K562 (cell line): ENCODE data around the gene PSRC1. TPM values are rescaled to one million over a fixed set of nuclear protein-coding genes. Genes with fewer than 3 reads are reported as not detected.

ENCODE experiments used
- CEBPG ChIP-seq, 3 experiments: fragments of 200-800 bp in 1 of 3; sonication (Bioruptor generic) in 1 of 3; sonication (generic) in 1 of 3; formaldehyde crosslinking in 1 of 3; IDR thresholded peaks in 2 of 3; conservative IDR thresholded peaks in 1 of 3; 2 replicates each; pipeline versions ENCODE4 v1.6.1 to v1.8.0; 2016 to 2022; ENCODE audit warnings: missing compliant biosample characterization in 2 of 3, missing genetic modification characterization in 2 of 3, mild to moderate bottlenecking in 1 of 3, missing genetic modification reagents in 1 of 3
- CREB1 ChIP-seq, 2 experiments: sonication (generic) in 1 of 2; formaldehyde crosslinking in 1 of 2; IDR thresholded peaks; 2 replicates each; pipeline versions ENCODE4 v1.6.1 to v1.8.0; 2012 to 2022; ENCODE audit warnings: inconsistent platforms in 1 of 2, mild to moderate bottlenecking in 1 of 2, missing genetic modification reagents in 1 of 2, moderate library complexity in 1 of 2
- HCFC1 ChIP-seq: IDR thresholded peaks from 2 replicates; pipeline ENCODE4 v1.6.1; 2012; ENCODE audit warnings: low read depth, low read length, improper control_type of control experiment
- HIVEP1 ChIP-seq: fragments of 250-450 bp; sonication (Bioruptor Pico); IDR thresholded peaks from 2 replicates; pipeline ENCODE4 v1.4.0; 2020; ENCODE audit warnings: mild to moderate bottlenecking
- HMGN3 ChIP-seq: IDR thresholded peaks from 2 replicates; pipeline ENCODE4 v1.6.1; 2011; ENCODE audit warnings: borderline replicate concordance, low read depth, mild to moderate bottlenecking, mixed read lengths, low read length; ENCODE audit not compliant: insufficient read length; ENCODE audit errors: extremely low read depth
- MAFF ChIP-seq: IDR thresholded peaks from 2 replicates; pipeline ENCODE4 v1.6.1; 2012; ENCODE audit warnings: low read length, improper control_type of control experiment
- MTA3 ChIP-seq: fragments of 450-650 bp; formaldehyde crosslinking; IDR thresholded peaks from 2 replicates; pipeline ENCODE4 v1.6.1; 2017; ENCODE audit warnings: mild to moderate bottlenecking, borderline replicate concordance
- PCBP2 ChIP-seq: fragments of 200-400 bp; formaldehyde crosslinking; IDR thresholded peaks from 2 replicates; pipeline ENCODE4 v1.6.1; 2018; ENCODE audit warnings: low read length, low read depth, mild to moderate bottlenecking, moderate library complexity; ENCODE audit not compliant: poor library complexity, severe bottlenecking
- POLR2A ChIP-seq: fragments of 450-650 bp; conservative IDR thresholded peaks from 2 replicates; pipeline ENCODE4 v1.6.1; 2016
- TAL1 ChIP-seq: fragments of 450-650 bp; IDR thresholded peaks from 2 replicates; pipeline ENCODE4 v1.6.1; 2016; ENCODE audit warnings: mild to moderate bottlenecking
- TGIF2 ChIP-seq: sonication (generic); formaldehyde crosslinking; IDR thresholded peaks from 2 replicates; pipeline ENCODE4 v1.8.1; 2022; ENCODE audit warnings: mild to moderate bottlenecking, missing genetic modification reagents, moderate library complexity
- ZBTB1 ChIP-seq: sonication (generic); formaldehyde crosslinking; IDR thresholded peaks from 2 replicates; pipeline ENCODE4 v1.8.1; 2023; ENCODE audit warnings: missing genetic modification reagents, low read depth, mild to moderate bottlenecking, borderline replicate concordance
- ZFX ChIP-seq: sonication (generic); formaldehyde crosslinking; IDR thresholded peaks from 2 replicates; pipeline ENCODE4 v1.8.0; 2022; ENCODE audit warnings: mild to moderate bottlenecking, missing genetic modification reagents, moderate library complexity
- ZNF3 ChIP-seq: fragments of 250-450 bp; sonication (Bioruptor Pico); IDR thresholded peaks from 2 replicates; pipeline ENCODE4 v1.5.0; 2021; ENCODE audit warnings: mild to moderate bottlenecking, moderate library complexity
- ZNF584 ChIP-seq: fragments of 200-800 bp; sonication (Bioruptor generic); IDR thresholded peaks from 2 replicates; pipeline ENCODE4 v1.6.1; 2016; ENCODE audit warnings: low read depth, mild to moderate bottlenecking, missing genetic modification characterization, missing compliant biosample characterization
- ZNF764 ChIP-seq: fragments of 250-450 bp; sonication (Bioruptor Pico); IDR thresholded peaks from 2 replicates; pipeline ENCODE4 v1.4.0; 2020; ENCODE audit warnings: low read depth, mild to moderate bottlenecking, moderate library complexity
- polyA plus RNA-seq, 8 experiments: library from polyadenylated mRNA; depleted of rRNA in 4 of 8; stranded (reverse) in 5 of 8; unstranded in 3 of 8; fragments of >200 nt; fragmentation: Nextera tagmentation in 2 of 8; fragmentation: Illumina TruSeq in 1 of 8; extraction: Ambion mirVana in 2 of 8; extraction: Trizol in 1 of 8; gene quantifications; 2 replicates each; pipeline versions ENCODE4 v1.2.1 to v1.2.3, GENCODE V29; 2011 to 2014; ENCODE audit warnings: inconsistent platforms in 1 of 8, missing spikeins in 1 of 8
- total RNA-seq, 7 experiments: library from RNA; depleted of rRNA in 6 of 7; stranded (reverse); fragments of >200 nt in 6 of 7; fragmentation: Illumina TruSeq in 2 of 7; extraction: Trizol in 2 of 7; gene quantifications; 2 replicates each; pipeline versions ENCODE4 v1.2.1 to v1.2.3, GENCODE V29; 2011 to 2021; ENCODE audit warnings: low replicate concordance in 1 of 7
- TF ChIP-seq, protein P1 (sequence below): sonication (generic); formaldehyde crosslinking; IDR thresholded peaks from 2 replicates; pipeline ENCODE4 v1.8.0; 2022; ENCODE audit warnings: mild to moderate bottlenecking, low read depth, missing genetic modification reagents
- TF ChIP-seq, protein P2 (sequence below): sonication (generic); formaldehyde crosslinking; IDR thresholded peaks from 2 replicates; pipeline ENCODE4 v1.8.1; 2023; ENCODE audit warnings: missing genetic modification reagents, mild to moderate bottlenecking, borderline replicate concordance
- TF ChIP-seq, protein P3 (sequence below): sonication (generic); formaldehyde crosslinking; IDR thresholded peaks from 2 replicates; pipeline ENCODE4 v1.8.1; 2023; ENCODE audit warnings: mild to moderate bottlenecking, missing genetic modification reagents
- TF ChIP-seq, protein P4 (sequence below): fragments of 450-650 bp; IDR thresholded peaks from 2 replicates; pipeline ENCODE4 v1.6.1; 2017; ENCODE audit warnings: mild to moderate bottlenecking, moderate library complexity

The PSRC1 gene
- total and polyA plus RNA-seq, 9 of the 15 experiments (the other 6 are each of a cell fraction or from before 2014, with no cell fraction given) = 6.5 to 65.2 (median 39.3) TPM

DNA sequence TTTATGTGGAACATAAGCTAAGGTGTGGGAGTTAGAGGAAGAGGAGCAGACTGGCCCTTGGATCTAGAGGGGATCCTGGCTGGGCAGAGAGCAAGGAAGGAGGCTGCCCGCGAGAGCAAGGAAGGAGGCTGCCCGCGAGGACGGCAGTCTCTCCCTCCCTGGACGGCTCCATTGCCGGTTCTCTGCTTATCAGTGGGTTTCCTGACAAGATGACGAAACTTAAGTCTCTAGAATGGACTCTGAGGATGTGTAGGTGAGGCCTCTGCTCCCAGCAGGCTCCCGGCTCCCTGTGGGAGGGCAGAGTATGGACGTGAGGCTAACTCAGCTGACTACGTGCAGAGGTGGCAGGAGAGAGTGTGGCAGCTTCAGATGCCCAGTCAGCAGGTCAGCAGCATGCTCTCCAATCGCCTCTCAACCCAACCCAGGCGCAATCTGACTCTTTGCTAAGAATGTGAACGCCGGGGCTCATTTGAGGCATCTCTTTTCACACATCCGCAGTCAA is 17.8 kb upstream of the PSRC1 start (continued):
- TF ChIP-seq TGIF2 (CRISPR knock-in tag) (no peak), POLR2A (no peak), HIVEP1 (CRISPR knock-in tag) (no peak), ZNF3 (CRISPR knock-in tag) (no peak), TAL1 (no peak), ZNF584 (CRISPR knock-in tag) (peak; percentile 72; the same call in 1 of the 2 replicates), ZNF764 (CRISPR knock-in tag) (no peak), HCFC1 (no peak), CEBPG (CRISPR knock-in tag; IDR thresholded peaks at IDR 0.05) (0 out of 2 replicates have a peak, but pooled peaks have one; percentile 18), CEBPG (tag; conservative IDR thresholded peaks at IDR 0.05 in 1 of 2, IDR thresholded peaks at IDR 0.05 in 1 of 2) (peak; percentile 46 to 70; a peak in 3 of 4 replicates), CREB1 (IDR thresholded peaks at IDR 0.05) (0 out of 2 replicates have a peak, but pooled peaks have one; percentile 17), CREB1 (CRISPR knock-in tag; IDR thresholded peaks at IDR 0.05) (no peak), ZFX (CRISPR knock-in tag) (no peak), HMGN3 (no peak), ZBTB1 (CRISPR knock-in tag) (no peak), MTA3 (peak; percentile 55; the same call in 1 of the 2 replicates), PCBP2 (no peak), MAFF (no peak)
- TF ChIP-seq, protein P1, sequence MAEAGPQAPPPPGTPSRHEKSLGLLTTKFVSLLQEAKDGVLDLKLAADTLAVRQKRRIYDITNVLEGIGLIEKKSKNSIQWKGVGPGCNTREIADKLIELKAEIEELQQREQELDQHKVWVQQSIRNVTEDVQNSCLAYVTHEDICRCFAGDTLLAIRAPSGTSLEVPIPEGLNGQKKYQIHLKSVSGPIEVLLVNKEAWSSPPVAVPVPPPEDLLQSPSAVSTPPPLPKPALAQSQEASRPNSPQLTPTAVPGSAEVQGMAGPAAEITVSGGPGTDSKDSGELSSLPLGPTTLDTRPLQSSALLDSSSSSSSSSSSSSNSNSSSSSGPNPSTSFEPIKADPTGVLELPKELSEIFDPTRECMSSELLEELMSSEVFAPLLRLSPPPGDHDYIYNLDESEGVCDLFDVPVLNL (CRISPR knock-in tag) = no peak
- TF ChIP-seq, protein P2, sequence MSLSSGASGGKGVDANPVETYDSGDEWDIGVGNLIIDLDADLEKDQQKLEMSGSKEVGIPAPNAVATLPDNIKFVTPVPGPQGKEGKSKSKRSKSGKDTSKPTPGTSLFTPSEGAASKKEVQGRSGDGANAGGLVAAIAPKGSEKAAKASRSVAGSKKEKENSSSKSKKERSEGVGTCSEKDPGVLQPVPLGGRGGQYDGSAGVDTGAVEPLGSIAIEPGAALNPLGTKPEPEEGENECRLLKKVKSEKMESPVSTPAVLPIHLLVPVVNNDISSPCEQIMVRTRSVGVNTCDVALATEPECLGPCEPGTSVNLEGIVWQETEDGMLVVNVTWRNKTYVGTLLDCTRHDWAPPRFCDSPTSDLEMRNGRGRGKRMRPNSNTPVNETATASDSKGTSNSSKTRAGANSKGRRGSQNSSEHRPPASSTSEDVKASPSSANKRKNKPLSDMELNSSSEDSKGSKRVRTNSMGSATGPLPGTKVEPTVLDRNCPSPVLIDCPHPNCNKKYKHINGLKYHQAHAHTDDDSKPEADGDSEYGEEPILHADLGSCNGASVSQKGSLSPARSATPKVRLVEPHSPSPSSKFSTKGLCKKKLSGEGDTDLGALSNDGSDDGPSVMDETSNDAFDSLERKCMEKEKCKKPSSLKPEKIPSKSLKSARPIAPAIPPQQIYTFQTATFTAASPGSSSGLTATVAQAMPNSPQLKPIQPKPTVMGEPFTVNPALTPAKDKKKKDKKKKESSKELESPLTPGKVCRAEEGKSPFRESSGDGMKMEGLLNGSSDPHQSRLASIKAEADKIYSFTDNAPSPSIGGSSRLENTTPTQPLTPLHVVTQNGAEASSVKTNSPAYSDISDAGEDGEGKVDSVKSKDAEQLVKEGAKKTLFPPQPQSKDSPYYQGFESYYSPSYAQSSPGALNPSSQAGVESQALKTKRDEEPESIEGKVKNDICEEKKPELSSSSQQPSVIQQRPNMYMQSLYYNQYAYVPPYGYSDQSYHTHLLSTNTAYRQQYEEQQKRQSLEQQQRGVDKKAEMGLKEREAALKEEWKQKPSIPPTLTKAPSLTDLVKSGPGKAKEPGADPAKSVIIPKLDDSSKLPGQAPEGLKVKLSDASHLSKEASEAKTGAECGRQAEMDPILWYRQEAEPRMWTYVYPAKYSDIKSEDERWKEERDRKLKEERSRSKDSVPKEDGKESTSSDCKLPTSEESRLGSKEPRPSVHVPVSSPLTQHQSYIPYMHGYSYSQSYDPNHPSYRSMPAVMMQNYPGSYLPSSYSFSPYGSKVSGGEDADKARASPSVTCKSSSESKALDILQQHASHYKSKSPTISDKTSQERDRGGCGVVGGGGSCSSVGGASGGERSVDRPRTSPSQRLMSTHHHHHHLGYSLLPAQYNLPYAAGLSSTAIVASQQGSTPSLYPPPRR (CRISPR knock-in tag) = no peak
- TF ChIP-seq, protein P3, sequence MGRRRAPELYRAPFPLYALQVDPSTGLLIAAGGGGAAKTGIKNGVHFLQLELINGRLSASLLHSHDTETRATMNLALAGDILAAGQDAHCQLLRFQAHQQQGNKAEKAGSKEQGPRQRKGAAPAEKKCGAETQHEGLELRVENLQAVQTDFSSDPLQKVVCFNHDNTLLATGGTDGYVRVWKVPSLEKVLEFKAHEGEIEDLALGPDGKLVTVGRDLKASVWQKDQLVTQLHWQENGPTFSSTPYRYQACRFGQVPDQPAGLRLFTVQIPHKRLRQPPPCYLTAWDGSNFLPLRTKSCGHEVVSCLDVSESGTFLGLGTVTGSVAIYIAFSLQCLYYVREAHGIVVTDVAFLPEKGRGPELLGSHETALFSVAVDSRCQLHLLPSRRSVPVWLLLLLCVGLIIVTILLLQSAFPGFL (CRISPR knock-in tag) = no peak
- TF ChIP-seq, protein P4, sequence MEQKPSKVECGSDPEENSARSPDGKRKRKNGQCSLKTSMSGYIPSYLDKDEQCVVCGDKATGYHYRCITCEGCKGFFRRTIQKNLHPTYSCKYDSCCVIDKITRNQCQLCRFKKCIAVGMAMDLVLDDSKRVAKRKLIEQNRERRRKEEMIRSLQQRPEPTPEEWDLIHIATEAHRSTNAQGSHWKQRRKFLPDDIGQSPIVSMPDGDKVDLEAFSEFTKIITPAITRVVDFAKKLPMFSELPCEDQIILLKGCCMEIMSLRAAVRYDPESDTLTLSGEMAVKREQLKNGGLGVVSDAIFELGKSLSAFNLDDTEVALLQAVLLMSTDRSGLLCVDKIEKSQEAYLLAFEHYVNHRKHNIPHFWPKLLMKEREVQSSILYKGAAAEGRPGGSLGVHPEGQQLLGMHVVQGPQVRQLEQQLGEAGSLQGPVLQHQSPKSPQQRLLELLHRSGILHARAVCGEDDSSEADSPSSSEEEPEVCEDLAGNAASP = no peak
